ENCODE results near the gene TMPO.
A peak's percentile ranks its signal among the peaks of the same experiment; 100 is the strongest.
"Not testable (repeated sequence)": the region's sequence is repeated elsewhere in the genome, so short reads cannot be mapped to it uniquely, and the experiment has no call there.

Gene TMPO

DNA sequence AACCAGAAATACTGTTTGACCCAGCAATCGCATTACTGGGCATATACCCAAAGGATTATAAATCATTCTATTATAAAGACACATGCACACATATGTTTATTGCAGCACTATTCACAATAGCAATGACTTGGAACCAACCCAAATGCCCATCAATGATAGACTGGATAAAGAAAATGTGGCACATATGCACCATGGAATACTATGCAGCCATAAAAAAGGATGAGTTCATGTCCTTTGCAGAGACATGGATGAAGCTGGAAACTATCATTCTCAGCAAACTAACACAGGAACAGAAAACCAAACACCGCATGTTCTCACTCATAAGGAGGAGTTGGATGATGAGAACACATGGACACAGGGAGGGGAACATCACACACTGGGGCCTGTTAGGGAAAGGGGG lies 61.4 kb downstream of the TMPO start:
- DNase-seq, H3K4me1 Mint-ChIP-seq, CTCF ChIA-PET, H3K36me3 Mint-ChIP-seq, H3K4me3 Mint-ChIP-seq, H3K27ac Mint-ChIP-seq, H3K9me3 Mint-ChIP-seq: not testable (repeated sequence)
- H3K27me3 Mint-ChIP-seq, result peaks cover 11% of the 10 kb centered on the region

DNA sequence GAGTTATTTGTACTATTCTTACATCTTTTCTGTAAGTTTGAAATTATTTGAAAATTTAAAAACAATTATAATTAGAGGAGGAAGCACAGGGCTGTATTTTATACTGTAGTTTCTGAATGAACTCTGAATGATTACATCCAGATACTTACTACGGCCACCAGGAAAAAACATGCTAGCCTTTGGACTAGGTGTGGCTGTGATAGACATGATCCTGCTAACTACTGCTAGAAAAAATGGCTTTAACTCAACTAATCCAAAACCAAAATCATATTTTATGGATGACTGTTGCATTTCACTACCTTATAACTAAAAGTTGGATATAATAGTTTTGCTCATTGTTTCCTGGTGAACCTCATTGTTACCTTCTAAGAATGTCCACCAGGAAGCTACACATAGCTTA lies 63.0 kb downstream of the TMPO start:
- H3K27ac Mint-ChIP-seq, result no peak overlapping the region
- peaks cover 3% of the 10 kb centered on the region for H3K9me3 Mint-ChIP-seq
- H3K4me1 Mint-ChIP-seq, result no peaks in the 10 kb centered on the region
- CTCF ChIA-PET, result interaction anchor here (1.7 kb wide), 1 partner anchor 11 kb away, joined by 6 read pairs; no protein-coding TSS in a partner anchor
- DNase-seq, result no peak
- H3K4me3 Mint-ChIP-seq, result no peak overlapping the region
- no peaks in the 10 kb centered on the region for H3K36me3 Mint-ChIP-seq
- H3K27me3 Mint-ChIP-seq, result peaks cover 13% of the 10 kb centered on the region

DNA sequence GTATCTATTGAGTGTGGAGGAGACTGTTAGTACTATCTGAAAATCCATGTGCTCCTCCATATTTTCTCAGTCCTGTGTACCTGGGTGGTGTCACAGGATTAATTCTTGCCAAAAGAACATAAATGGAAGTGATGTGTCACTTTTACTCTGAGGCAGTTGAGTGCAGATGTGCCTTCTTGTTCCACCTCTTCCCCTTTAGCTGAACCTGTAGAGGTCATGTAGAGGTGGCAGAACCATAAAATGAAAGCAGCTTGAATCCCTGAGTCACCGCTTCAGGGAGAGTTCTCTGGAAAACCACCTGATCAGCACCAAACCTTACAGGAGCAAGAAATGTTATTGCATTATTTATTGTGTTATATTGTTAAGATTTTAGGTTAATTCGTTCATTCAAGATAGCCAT lies 63.4 kb downstream of the TMPO start:
- no peaks in the 10 kb centered on the region for H3K36me3 Mint-ChIP-seq
- H3K4me1 Mint-ChIP-seq, result no peaks in the 10 kb centered on the region
- peaks cover 3% of the 10 kb centered on the region for H3K9me3 Mint-ChIP-seq
- peaks cover 18% of the 10 kb centered on the region for H3K27me3 Mint-ChIP-seq
- CTCF ChIA-PET, result interaction anchor here (1.7 kb wide), 1 partner anchor 12 kb away, joined by 6 read pairs; no protein-coding TSS in a partner anchor
- no peak overlapping the region for H3K27ac Mint-ChIP-seq
- DNase-seq, result no peak
- H3K4me3 Mint-ChIP-seq, result no peak overlapping the region

DNA sequence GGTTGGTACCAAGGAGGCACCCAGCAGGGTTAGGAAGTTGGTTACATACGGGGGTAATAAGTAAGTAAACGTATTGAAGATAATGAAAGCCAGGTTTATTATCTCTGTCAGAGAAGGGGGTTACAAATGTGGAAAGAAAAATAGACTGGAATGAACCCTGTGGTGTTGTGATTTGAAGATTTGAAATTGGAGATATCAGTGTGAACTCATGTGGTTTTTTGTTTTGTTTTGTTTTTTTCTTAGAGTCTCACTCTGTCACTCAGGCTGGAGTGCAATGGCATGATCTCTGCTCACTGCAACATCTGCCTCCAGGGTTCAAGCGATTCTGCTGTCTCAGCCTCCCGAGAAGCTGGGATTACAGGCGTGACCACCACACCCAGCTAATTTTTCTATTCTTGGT lies 64.0 kb downstream of the TMPO start:
- Mint-ChIP-seq H3K9me3 (peaks cover 3% of the 10 kb centered on the region), H3K36me3 (no peaks in the 10 kb centered on the region), H3K27me3 (peaks cover 20% of the 10 kb centered on the region), H3K4me3 (no peak overlapping the region), H3K4me1 (no peaks in the 10 kb centered on the region), H3K27ac (no peak overlapping the region)
- no peak for DNase-seq
- CTCF ChIA-PET, result interaction anchor here (1.7 kb wide), 1 partner anchor 12 kb away, joined by 6 read pairs; no protein-coding TSS in a partner anchor

DNA sequence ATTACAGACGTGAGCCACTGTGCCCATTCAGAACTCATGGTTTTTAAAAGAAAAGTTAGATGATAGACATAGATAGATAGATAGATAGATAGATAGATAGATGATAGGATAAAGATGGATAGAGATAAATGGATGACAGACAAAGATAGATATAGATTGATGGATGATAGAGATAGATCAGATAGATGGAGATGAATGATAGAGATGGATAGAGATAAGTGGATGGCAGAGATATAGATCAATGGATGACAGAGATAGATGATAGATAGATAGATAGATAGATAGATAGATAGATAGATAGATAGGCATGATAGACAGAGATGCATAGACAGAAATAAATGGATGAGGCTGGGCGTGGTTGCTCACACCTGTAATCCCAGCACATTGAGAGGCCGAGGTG lies 64.4 kb downstream of the TMPO start:
- H3K36me3 Mint-ChIP-seq, result no peaks in the 10 kb centered on the region
- CTCF ChIA-PET, result interaction anchor here (1.7 kb wide), 1 partner anchor 13 kb away, joined by 6 read pairs; no protein-coding TSS in a partner anchor
- no peak overlapping the region for H3K4me3 Mint-ChIP-seq
- peaks cover 20% of the 10 kb centered on the region for H3K27me3 Mint-ChIP-seq
- no peak for DNase-seq
- no peaks in the 10 kb centered on the region for H3K4me1 Mint-ChIP-seq
- no peak overlapping the region for H3K27ac Mint-ChIP-seq
- H3K9me3 Mint-ChIP-seq, result peaks cover 3% of the 10 kb centered on the region

DNA sequence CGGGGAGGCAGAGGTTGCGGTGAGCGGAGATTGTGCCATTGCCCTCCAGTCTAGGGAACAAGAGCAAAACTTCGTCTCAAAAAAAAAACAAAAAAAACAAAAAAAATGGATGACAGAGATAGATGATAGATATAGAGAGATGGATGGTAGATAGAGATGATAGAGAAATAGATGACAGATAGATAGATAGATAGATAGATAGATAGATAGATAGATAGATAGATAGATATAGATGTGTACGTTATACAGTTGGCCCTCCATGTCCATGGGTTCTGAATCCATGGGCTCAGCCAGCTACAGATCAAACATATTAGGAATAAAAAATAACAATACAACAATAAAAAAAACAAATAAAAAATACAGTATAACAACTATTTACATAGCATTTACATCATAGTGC lies 65.3 kb downstream of the TMPO start:
- CTCF ChIA-PET, result no interaction called here
- Mint-ChIP-seq H3K27ac (no peak overlapping the region), H3K4me3 (no peak overlapping the region), H3K27me3 (peaks cover 20% of the 10 kb centered on the region), H3K36me3 (no peaks in the 10 kb centered on the region), H3K4me1 (no peaks in the 10 kb centered on the region), H3K9me3 (peaks cover 3% of the 10 kb centered on the region)
- DNase-seq, result no peak

DNA sequence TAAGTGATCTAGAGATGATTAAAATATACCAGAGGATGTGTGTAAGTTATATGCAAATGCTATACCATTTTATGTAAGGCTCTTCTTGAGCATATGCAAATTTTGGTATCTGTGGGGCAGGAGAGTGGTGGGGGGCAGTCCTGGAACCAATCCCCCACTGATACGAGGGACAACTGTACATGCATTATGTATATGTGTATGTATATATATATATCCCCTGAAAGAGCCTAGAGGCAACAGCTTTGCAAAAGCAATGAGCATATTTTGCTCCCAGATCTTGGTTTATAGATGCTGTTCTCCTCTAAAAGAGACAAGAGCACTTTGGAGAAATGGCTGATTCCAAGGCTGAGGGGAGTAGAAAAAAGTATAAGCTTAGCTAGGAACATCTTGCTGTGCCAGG lies 65.7 kb downstream of the TMPO start:
- Mint-ChIP-seq H3K36me3 (no peaks in the 10 kb centered on the region), H3K4me3 (no peak overlapping the region), H3K27me3 (peaks cover 20% of the 10 kb centered on the region), H3K4me1 (no peaks in the 10 kb centered on the region), H3K27ac (no peak overlapping the region), H3K9me3 (peaks cover 3% of the 10 kb centered on the region)
- CTCF ChIA-PET, result no interaction called here
- DNase-seq, result no peak

DNA sequence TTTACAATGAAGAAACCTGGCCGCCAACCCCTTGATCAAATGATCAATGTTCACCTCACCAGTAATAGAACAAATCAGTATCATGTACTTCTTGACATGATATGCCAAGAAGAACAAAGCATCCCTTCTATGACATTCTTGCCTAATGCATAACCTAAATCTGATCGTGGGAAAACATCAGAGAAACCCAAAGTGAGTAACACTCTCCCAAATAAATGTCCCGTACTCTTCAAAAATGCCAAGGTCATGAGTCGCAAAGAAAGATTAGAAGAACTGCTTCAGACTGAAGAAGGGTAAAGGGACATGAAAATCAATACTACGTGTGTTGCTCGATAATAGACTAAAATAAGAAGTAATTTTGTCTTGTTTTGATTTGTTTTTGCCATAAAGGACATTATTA lies 66.7 kb downstream of the TMPO start:
- no peaks in the 10 kb centered on the region for H3K9me3 Mint-ChIP-seq
- H3K4me3 Mint-ChIP-seq, result no peak overlapping the region
- H3K36me3 Mint-ChIP-seq, result no peaks in the 10 kb centered on the region
- CTCF ChIA-PET, result interaction anchor here (1.6 kb wide), 1 partner anchor 11 kb away, joined by 4 read pairs; no protein-coding TSS in a partner anchor
- no peak overlapping the region for H3K27ac Mint-ChIP-seq
- no peak for DNase-seq
- no peaks in the 10 kb centered on the region for H3K4me1 Mint-ChIP-seq
- peaks cover 20% of the 10 kb centered on the region for H3K27me3 Mint-ChIP-seq

DNA sequence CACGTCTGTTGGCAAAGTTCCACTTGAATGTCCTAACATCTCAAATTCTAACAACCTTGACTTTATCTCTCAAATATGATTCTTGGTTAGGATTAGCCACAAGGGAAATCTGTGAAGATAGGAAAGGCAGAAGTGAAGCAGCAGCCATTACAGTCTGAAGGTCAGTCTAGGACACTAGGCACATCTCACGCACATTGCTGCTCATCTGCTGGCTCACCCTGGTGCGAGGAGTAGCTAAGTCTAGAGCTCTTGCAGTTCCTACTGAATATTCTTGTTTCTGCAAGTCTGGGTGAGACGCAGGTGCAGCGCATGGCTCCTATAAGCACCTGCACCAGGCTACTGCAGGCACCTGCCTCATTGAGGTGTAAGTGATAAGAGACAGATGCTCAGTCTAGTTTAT lies 71.7 kb downstream of the TMPO start:
- Mint-ChIP-seq H3K36me3 (no peaks in the 10 kb centered on the region), H3K4me1 (peaks cover 2% of the 10 kb centered on the region), H3K27me3 (peaks cover 20% of the 10 kb centered on the region), H3K4me3 (no peak overlapping the region), H3K9me3 (no peaks in the 10 kb centered on the region), H3K27ac (no peak overlapping the region)
- DNase-seq, result no peak
- CTCF ChIA-PET, result interaction anchor here (1.7 kb wide), 1 partner anchor 20 kb away, joined by 6 read pairs; no protein-coding TSS in a partner anchor

DNA sequence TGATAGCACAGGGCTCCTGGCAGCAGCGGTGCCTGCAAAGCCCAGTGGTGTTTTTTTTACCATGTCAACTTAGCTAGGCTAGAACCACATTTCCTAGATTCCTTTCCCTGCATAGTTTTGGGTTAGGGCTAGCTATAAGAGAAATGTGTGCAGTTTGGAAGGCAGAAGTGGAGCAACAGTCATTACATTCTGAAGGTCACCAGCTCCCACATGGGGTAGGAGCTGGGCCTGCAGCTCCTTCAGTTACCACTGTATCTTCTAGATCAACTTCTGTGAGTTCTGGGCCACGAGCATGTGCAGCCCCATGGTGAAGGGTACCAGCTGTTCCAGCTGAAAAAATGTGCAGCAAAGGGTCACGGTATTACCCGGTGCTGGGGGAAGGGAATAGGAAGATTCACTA lies 75.8 kb downstream of the TMPO start:
- Mint-ChIP-seq H3K4me1 (peaks cover 21% of the 10 kb centered on the region), H3K4me3 (peak overlapping the region; percentile 30), H3K36me3 (peaks cover 18% of the 10 kb centered on the region), H3K27me3 (peaks cover 11% of the 10 kb centered on the region), H3K9me3 (no peaks in the 10 kb centered on the region), H3K27ac (peak overlapping the region; percentile 2)
- CTCF ChIA-PET, result interaction anchor here (0.9 kb wide), 1 partner anchor 24 kb away, joined by 3 read pairs; no protein-coding TSS in a partner anchor
- no peak for DNase-seq

DNA sequence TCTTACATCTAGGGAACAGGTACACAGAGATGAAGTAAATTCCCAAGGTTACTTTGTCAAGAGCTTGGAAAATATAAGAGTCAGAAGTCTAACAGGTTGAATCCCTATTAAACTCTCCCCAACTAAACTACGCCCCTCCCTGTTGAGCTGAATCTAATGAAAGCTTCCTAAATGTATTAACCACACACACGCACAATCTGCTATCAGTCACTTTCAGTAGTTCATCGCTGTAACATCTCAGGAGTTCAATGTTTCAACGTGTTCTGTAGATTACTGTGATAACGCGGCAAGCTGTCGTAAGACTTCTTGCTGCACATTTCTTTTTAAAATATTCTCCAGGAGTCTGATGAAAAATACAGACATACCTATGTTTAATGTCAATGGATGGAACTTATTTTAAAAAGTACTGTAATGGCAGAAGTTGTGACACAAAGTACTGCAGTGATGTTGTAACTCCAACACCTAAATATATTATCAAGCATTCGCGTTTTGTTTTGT lies 77.5 kb downstream of the TMPO start:
- Mint-ChIP-seq H3K4me1 (peaks cover 32% of the 10 kb centered on the region), H3K9me3 (no peaks in the 10 kb centered on the region), H3K4me3 (peak overlapping the region; percentile 85), H3K36me3 (peaks cover 27% of the 10 kb centered on the region), H3K27me3 (peaks cover 8% of the 10 kb centered on the region), H3K27ac (peak overlapping the region; percentile 98)
- CTCF ChIA-PET, result interaction anchor here (0.5 to 1.5 kb wide), 6 partner anchors 48 to 102 kb away, joined by 3 to 5 read pairs (median 3); no protein-coding TSS in a partner anchor
- DNase-seq, result no peak

DNA sequence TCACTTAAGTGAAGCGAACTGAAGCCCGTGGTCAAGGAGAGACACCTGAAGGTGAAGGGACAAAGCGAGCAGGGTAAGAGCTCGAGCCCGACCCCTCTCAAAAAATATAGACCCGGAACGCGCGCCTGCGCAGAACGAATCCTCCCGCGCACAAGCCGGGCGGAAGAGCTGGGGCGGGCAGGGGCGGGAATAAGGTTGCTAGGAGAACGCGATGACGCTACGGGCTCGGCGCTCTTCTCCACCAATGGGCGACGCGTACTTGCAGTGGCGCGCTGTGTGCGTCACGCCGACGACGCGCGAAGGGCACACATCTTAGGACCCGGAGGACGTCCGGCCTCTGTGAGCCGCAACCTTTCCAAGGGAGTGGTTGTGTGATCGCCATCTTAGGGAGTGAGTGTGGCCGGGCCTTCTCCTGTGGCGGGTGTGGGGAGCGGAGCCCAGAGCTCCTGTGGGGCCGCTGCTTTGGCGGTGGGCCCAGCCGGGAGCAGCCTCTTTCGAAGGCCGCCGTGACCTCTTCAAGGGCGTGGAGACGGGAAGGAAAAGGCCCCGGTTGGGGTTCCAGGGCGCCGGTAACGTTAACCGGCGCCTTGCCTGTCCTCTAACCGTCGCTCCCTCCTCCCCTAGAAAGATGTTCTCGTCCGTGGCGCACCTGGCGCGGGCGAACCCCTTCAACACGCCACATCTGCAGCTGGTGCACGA lies 78.1 kb downstream of the TMPO start, which contains the start of gene SLC25A3:
Gene SLC25A3, plus strand, starts transcription at position 336 of the 699 bp plus-strand sequence. Its CDS starts 293 bp downstream, at position 629.
- Mint-ChIP-seq H3K4me3 (peak within 1 kb of the TSS; percentile 85), H3K27me3 (peaks cover 6% of the 10 kb centered on the region), H3K27ac (peak within 1 kb of the TSS; percentile 98), H3K4me1 (peaks cover 37% of the 10 kb centered on the region), H3K36me3 (peaks cover 34% of the 10 kb centered on the region), H3K9me3 (no peaks in the 10 kb centered on the region)
- CTCF ChIA-PET, result interaction anchor here (0.7 to 1.5 kb wide), 7 partner anchors 14 to 77 kb away, joined by 3 to 10 read pairs (median 3); no protein-coding TSS in a partner anchor
- DNase-seq, result peak; percentile 95

DNA sequence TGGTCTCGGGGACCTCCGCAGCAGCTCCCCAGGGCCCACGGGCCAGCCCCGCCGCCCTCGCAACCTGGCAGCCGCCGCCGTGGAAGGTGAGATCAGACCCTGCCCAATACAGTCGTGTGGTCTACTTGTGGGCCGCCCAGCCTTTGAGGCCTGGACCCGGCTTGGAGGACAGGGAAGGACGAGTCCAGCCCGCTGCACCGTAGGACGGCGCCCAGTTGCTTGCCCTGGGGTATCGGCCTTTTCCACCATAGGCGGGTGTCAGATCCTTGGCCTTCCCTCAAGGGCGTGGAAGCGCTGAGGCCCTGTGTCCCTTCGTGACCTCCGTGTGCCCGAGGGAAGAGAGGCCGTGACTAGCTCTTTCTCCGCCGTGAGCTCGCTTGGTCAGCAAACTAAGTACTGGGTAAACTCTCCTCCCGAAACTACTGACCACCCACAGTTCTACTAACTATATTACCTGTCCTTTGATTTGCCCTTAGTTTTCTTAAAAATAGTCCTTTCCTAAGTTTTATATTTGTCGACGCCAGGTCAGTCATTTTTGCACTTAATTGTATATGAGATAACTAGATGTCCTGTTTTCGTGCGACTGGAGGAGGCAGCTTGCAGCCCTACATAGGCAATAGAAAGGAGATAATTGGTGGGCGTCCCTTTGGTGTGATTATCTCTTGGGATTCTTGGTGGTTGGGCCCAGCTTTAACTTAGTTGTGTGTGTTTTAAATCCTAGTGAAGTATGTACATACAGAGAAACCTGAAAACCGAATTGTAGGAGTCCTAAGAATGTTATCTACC lies 78.9 kb downstream of the TMPO start:
- Mint-ChIP-seq H3K9me3 (no peaks in the 10 kb centered on the region), H3K4me1 (peaks cover 37% of the 10 kb centered on the region), H3K36me3 (peaks cover 34% of the 10 kb centered on the region), H3K4me3 (peak overlapping the region; percentile 85), H3K27ac (peak overlapping the region; percentile 98), H3K27me3 (peaks cover 6% of the 10 kb centered on the region)
- DNase-seq, result no peak
- CTCF ChIA-PET, result interaction anchor here (0.7 to 1.6 kb wide), 9 partner anchors 13 to 73 kb away, joined by 3 to 10 read pairs (median 3); no protein-coding TSS in a partner anchor

Measured in activated naive CD4-positive, alpha-beta T cell treated with anti-CD3 and anti-CD28 coated beads, Interleukin-2, amount 10 ng/mL, durations not matched to agents 7 days and 5 days (primary cell).